ENCODE data around the gene CDC34. TPM values are rescaled to one million over a fixed set of nuclear protein-coding genes. Genes with fewer than 3 reads are reported as not detected.
A peak's percentile ranks its signal among the peaks of the same experiment; 100 is the strongest.

Gene CDC34, protein sequence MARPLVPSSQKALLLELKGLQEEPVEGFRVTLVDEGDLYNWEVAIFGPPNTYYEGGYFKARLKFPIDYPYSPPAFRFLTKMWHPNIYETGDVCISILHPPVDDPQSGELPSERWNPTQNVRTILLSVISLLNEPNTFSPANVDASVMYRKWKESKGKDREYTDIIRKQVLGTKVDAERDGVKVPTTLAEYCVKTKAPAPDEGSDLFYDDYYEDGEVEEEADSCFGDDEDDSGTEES
- total RNA-seq: 30.8 TPM

- DNase-seq (ENCODE audit: low spot score): no peak
Measured at GRCh38 chr19:531753-532560, at the start of gene CDC34. Gene CDC34, plus strand, starts transcription at chr19:531760. Its CDS starts 172 bp downstream, at chr19:531932.

GRCh38 chr19:482186-483041 is 49.1 kb upstream of the CDC34 start:
- no peak for DNase-seq (ENCODE audit: low spot score)

GRCh38 chr19:483332-484072 is 48.1 kb upstream of the CDC34 start:
- DNase-seq (ENCODE audit: low spot score): no peak

DNA sequence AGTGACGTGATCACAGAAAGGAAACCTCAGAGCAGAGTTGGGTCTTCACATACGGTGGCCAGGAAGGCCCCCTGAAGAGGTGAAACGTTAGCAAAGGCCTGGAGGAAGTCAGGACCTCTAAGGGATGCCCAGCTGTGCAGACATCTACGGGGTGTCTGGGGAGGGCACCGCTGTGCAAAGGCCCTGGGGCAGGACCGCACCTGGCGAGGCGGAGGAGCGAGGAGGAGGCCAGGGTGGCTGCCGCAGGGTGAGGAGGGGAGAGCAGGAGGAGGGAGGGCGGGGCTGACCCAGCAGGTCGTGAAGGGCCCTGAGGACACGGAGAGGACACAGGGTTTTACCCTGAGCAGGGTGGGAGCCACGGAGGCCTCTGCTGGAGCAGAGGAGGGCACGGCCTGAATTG is 47.1 kb upstream of the CDC34 start:
- DNase-seq (ENCODE audit: low spot score): no peak

- no peak for DNase-seq (ENCODE audit: low spot score)
Measured at GRCh38 chr19:485077-485476, 46.5 kb upstream of the CDC34 start.

- no peak for DNase-seq (ENCODE audit: low spot score)
Measured at GRCh38 chr19:485583-486236, 45.9 kb upstream of the CDC34 start.

- peak; percentile 96 for DNase-seq (ENCODE audit: low spot score)
Measured at GRCh38 chr19:488505-489417, 42.8 kb upstream of the CDC34 start.

- peak; percentile 64 for DNase-seq (ENCODE audit: low spot score)
Measured at GRCh38 chr19:489418-490196, 42.0 kb upstream of the CDC34 start.

GRCh38 chr19:491146-491741 is 40.3 kb upstream of the CDC34 start:
- no peak for DNase-seq (ENCODE audit: low spot score)

DNA sequence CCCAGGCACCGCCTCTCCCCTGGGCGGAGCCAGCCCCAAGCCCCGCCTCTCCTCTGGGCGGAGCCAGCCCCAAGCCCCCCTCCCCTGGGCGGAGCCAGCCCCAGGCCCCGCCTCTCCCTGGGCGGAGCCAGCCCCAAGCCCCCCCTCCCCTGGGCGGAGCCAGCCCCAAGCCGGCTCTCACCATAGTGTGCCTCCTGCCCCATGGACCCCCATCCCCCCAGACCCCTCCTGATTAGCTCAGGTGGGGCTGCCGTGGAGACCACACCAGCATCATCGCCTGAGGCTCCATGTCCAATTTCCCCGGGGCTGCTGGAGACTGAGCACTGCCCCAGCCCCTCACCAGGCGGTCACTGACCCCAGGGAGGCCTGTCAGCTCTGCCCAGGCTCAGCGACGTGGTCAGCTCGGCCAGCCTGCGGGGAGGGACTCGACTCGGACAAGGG is 39.4 kb upstream of the CDC34 start:
- DNase-seq (ENCODE audit: low spot score): no peak

DNA sequence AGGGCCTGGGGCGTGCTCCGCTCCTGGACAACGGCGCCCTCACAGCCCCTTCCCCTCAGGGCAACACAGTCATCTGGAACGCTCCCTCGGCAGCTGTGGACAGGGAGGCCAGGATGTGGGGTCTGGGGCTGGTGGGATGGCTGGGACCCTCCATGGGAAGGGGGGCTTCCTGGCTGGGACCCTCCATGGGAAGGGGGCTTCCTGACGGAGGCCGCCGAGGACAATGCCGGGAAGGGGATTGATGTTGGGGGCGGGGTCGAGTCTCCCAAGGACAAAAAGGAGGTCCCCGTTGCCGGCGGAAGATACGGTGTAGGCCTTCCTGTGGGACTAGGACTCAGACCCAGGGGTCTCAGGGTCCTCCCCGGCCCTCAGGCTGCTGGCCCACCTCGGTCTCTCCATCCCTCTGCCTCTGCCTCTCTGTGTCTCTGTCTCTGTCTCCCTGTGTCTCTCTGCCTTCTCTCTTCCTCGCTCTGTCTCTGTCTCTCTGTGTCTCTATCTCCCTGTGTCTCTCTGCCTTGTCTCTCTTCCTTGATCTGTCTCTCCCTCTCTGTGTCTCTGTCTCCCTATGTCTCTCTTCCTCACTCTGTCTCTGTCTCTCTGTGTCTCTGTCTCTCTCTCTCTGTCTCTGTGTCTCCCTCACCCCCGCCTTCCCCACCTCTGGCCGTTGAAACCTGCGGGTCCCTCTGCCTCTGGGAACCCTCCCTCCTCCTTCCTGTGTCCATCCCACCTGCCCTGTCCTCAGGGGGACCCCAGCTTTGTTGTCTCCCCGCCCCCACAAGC is 38.0 kb upstream of the CDC34 start:
- DNase-seq (ENCODE audit: low spot score): no peak

DNA sequence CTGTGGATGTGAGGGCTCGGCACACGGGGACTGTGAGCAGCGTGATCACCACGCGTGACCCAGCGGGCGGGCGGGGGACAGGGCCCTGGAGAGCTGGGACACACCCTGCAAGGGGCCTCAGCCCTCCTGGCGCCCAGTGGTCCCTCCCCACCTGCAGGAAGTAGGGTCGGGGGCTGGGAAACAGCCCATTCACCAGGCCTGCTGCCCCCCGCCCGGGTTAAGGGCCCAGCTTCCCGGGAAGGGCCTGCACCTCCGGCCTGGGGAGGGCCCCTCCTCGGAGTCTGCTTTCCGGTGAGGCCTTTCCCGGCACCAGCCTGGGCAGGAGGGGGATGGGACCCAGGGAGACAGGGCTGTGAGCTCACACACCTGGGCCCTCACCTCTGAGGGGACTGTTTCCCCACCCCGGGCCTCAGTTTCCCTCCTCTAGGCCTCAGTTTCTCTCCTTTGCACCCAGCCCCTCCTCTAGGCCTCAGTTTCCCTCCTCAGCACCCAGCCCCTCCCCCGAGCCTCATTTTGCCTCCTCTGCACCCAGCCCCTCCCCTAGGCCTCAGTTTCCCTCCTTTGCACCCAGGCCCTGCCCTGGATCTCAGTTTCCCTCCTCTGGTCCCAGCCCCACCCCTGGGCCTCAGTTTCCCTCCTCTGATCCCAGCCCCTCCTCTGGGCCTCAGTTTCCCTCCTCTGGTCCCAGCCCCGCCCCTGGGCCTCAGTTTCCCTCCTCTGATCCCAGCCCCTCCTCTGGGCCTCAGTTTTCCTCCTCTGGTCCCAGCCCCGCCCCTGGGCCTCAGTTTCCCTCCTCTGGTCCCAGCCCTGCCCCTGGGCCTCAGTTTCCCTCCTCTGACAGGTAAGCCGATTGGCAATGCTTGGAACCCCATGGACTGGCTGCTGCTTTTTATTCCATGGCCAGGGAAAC is 37.1 kb upstream of the CDC34 start:
- DNase-seq (ENCODE audit: low spot score): no peak

DNA sequence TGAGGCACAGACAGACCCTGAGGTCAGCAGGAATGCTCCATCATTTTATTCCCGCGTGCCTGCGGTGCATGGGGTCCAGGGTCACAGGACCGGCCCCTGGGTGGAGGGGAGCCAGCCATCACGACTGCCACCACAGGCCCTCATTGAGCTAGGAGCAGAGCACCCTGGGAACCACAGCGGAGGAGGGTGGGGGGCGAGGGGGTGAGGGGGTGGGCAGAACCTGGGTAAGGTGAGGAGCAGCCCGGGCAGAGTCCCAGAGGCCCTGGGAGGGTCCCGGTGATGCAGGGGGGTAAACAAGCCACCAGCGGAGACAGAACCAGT is 36.5 kb upstream of the CDC34 start:
- DNase-seq (ENCODE audit: low spot score): no peak

- DNase-seq (ENCODE audit: low spot score): no peak
Measured at GRCh38 chr19:495402-496111, 36.0 kb upstream of the CDC34 start.

DNA sequence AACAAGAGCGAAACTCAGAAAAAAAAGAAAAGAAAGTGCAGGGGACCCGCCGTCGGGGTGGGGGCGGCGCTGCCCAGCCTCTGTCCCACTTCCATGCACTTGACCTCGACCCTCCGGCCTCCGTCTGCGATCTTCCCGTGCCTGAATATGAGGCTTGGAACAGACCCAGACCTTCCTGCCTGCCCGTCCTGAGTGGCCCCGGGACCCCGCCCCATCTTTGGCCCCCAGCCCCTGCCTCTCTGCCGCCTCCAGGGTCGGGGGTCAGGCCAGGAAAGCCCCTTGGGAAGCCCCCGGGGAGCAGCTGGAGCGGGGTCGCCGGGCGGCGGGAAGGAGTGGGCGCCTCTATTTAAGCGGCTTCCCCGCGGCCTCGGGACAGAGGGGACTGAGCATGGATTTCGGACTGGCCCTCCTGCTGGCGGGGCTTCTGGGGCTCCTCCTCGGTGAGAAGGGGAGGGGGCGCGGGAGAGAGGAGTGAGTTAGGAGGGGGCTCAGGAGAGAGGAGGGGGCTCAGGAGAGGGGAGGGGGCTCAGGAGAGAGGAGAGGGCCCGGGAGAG is 35.4 kb upstream of the CDC34 start, which contains the start of gene MADCAM1:
Gene MADCAM1, plus strand, starts transcription at position 375 of the 554 bp plus-strand sequence. Its CDS starts 14 bp downstream, at position 389.
- DNase-seq (ENCODE audit: low spot score): no peak

DNA sequence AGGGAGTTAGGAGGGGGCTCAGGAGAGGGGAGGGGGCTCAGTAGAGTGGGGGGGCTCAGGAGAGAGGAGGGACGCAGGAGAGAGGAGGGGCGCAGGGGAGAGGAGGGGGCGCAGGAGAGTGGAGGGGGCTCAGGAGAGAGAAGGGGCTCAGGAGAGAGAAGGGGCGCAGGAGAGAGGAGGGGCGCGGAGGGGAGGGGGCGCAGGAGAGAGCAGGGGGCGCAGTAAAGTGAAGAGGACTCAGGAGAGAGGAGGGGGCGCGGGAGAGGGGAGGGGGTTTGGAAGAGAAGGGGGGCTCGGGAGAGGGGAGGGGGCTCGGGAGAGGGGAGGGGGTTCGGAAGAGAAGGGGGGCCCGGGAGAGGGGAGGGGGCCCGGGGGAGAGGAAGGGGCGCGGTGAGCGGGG is 34.6 kb upstream of the CDC34 start:
- DNase-seq (ENCODE audit: low spot score): no peak

Measured in ureter (tissue), 1 donor.